Gastrocnemius medialis (tissue), 4 donors: Measurements from ENCODE around the gene PABPC1L.

ENCODE experiments used
- CTCF ChIP-seq, 5 experiments: fragments of 450-650 bp in 3 of 5; fragments of 200-600 bp in 2 of 5; sonication (generic) in 2 of 5; IDR thresholded peaks in 4 of 5; conservative IDR thresholded peaks in 1 of 5; 1 replicate in 4 of 5; 2 replicates in 1 of 5; pipeline ENCODE4 v1.5.1; 2016 to 2019; ENCODE audit warnings: antibody characterized with exemption in 5 of 5, mild to moderate bottlenecking in 3 of 5, moderate library complexity in 3 of 5
- POLR2A ChIP-seq, 2 donors: fragments of 450-650 bp; IDR thresholded peaks; one replicate each; pipeline ENCODE4 v1.6.1; 2017; ENCODE audit warnings: antibody characterized with exemption in 2 of 2, mild to moderate bottlenecking in 2 of 2, moderate library complexity in 2 of 2

- TF ChIP-seq CTCF (IDR thresholded peaks at IDR 0.05 in 4 of 5, conservative IDR thresholded peaks at IDR 0.05 in 1 of 5): no peak
- TF ChIP-seq POLR2A (IDR thresholded peaks at IDR 0.05): no peak
Observed at GRCh38 chr20:44886266-44886651, 23.6 kb upstream of the PABPC1L start.
